Mesenchymal stem cell (in vitro differentiated cells and primary cell): ENCODE measurements around the gene MDFI.

Source experiments
- DNase-seq: peaks from one replicate; pipeline ENCODE4 v3.0.0-alpha.2; 2013
- H2AFZ ChIP-seq: one replicate; pipeline ENCODE4 v1.6.1; 2013; ENCODE audit warnings: low read depth, mild to moderate bottlenecking, control low read depth, inconsistent platforms, low read length, moderate library complexity
- H2AK5ac ChIP-seq: 2 replicates; pipeline ENCODE4 v1.6.1; 2013; ENCODE audit warnings: low read length, moderate library complexity, mild to moderate bottlenecking, inconsistent platforms; ENCODE audit not compliant: severe bottlenecking
- H2BK120ac ChIP-seq: one replicate; pipeline ENCODE4 v1.6.1; 2013; ENCODE audit warnings: low read depth, mild to moderate bottlenecking, inconsistent platforms, low read length, moderate library complexity
- H2BK12ac ChIP-seq, 2 experiments: one replicate each; pipeline ENCODE4 v1.6.1; 2013; ENCODE audit warnings: inconsistent platforms in 2 of 2, low read length in 2 of 2, mild to moderate bottlenecking in 2 of 2, moderate library complexity in 2 of 2, control low read depth in 1 of 2
- H2BK15ac ChIP-seq: one replicate; pipeline ENCODE4 v1.6.1; 2013; ENCODE audit warnings: mild to moderate bottlenecking, low read depth, inconsistent platforms; ENCODE audit not compliant: poor library complexity, severe bottlenecking
- H2BK5ac ChIP-seq: 2 replicates; pipeline ENCODE4 v1.6.1; 2013; ENCODE audit warnings: low read depth, mild to moderate bottlenecking, low read length, control low read depth, inconsistent platforms; ENCODE audit not compliant: poor library complexity, severe bottlenecking
- H3K14ac ChIP-seq, 2 experiments: one replicate each; pipeline ENCODE4 v1.6.1; 2013; ENCODE audit warnings: inconsistent platforms in 2 of 2, low read length in 2 of 2, control low read depth in 1 of 2, mild to moderate bottlenecking in 1 of 2, moderate library complexity in 1 of 2
- H3K18ac ChIP-seq, 2 experiments: one replicate each; pipeline ENCODE4 v1.6.1; 2013; ENCODE audit warnings: inconsistent platforms in 2 of 2, low read length in 2 of 2, control low read depth in 1 of 2, low read depth in 1 of 2, mild to moderate bottlenecking in 1 of 2
- H3K23ac ChIP-seq, 2 experiments: one replicate each; pipeline ENCODE4 v1.6.1; 2013; ENCODE audit warnings: inconsistent platforms in 2 of 2, low read length in 2 of 2, mild to moderate bottlenecking in 2 of 2, moderate library complexity in 2 of 2, control low read depth in 1 of 2
- H3K27ac ChIP-seq: 2 replicates; pipeline ENCODE4 v1.5.1; 2013; ENCODE audit warnings: mild to moderate bottlenecking, moderate library complexity, low read length, control low read depth, inconsistent platforms; ENCODE audit not compliant: poor library complexity, severe bottlenecking
- H3K27me3 ChIP-seq, 2 experiments: 2 replicates each; pipeline versions ENCODE4 v1.6.1 to v1.7.0; 2013; ENCODE audit warnings: low read length in 2 of 2, mild to moderate bottlenecking in 2 of 2, moderate library complexity in 2 of 2, control low read depth in 1 of 2, inconsistent platforms in 1 of 2; ENCODE audit not compliant: control insufficient read depth in 1 of 2, insufficient read depth in 1 of 2
- H3K36me3 ChIP-seq, 2 experiments: 2 replicates each; pipeline versions ENCODE4 v1.6.1 to v1.7.0; 2013; ENCODE audit warnings: low read length in 2 of 2, control low read depth in 1 of 2, inconsistent platforms in 1 of 2, low read depth in 1 of 2, mild to moderate bottlenecking in 1 of 2; ENCODE audit not compliant: insufficient read depth in 2 of 2, control insufficient read depth in 1 of 2
- H3K4ac ChIP-seq, 2 experiments: one replicate each; pipeline ENCODE4 v1.6.1; 2013; ENCODE audit warnings: inconsistent platforms in 2 of 2, low read length in 2 of 2, mild to moderate bottlenecking in 2 of 2, moderate library complexity in 2 of 2, control low read depth in 1 of 2, low read depth in 1 of 2
- H3K4me1 ChIP-seq: 2 replicates; pipeline ENCODE4 v1.6.1; 2013; ENCODE audit warnings: low read depth, low read length, control low read depth; ENCODE audit not compliant: control insufficient read depth, insufficient read depth
- H3K4me2 ChIP-seq: 2 replicates; pipeline ENCODE4 v1.6.1; 2013; ENCODE audit warnings: low read length, mild to moderate bottlenecking, inconsistent platforms; ENCODE audit not compliant: poor library complexity, severe bottlenecking
- H3K4me3 ChIP-seq, 2 experiments: 2 replicates each; pipeline versions ENCODE4 v1.5.1 to v1.7.0; 2013; ENCODE audit warnings: low read length in 2 of 2, mild to moderate bottlenecking in 2 of 2, control low read depth in 1 of 2, low read depth in 1 of 2; ENCODE audit not compliant: insufficient read depth in 1 of 2
- H3K79me1 ChIP-seq: replicated peaks from 2 replicates; pipeline ENCODE4 v1.6.1; 2013; ENCODE audit warnings: mild to moderate bottlenecking, control low read depth, low read length, inconsistent platforms; ENCODE audit not compliant: poor library complexity, severe bottlenecking
- H3K9ac ChIP-seq: 2 replicates; pipeline ENCODE4 v1.7.0; 2013; ENCODE audit warnings: mild to moderate bottlenecking, low read length, moderate library complexity
- H3K9me3 ChIP-seq: 2 replicates; pipeline ENCODE4 v1.7.0; 2013; ENCODE audit warnings: mild to moderate bottlenecking, low read length; ENCODE audit not compliant: control insufficient read depth
- H4K8ac ChIP-seq: one replicate; pipeline ENCODE4 v1.6.1; 2013; ENCODE audit warnings: inconsistent platforms, mild to moderate bottlenecking, low read length, moderate library complexity
- H4K91ac ChIP-seq: one replicate; pipeline ENCODE4 v1.6.1; 2013; ENCODE audit warnings: mild to moderate bottlenecking, low read length, inconsistent platforms
- WGBS: methylation state at CpG from one replicate; pipeline ENCODE4 v1.1.7; 2013; ENCODE audit warnings: mixed read lengths; 5-methylcytosine and 5-hydroxymethylcytosine counted together

The MDFI gene

GRCh38 chr6:41652866-41653652 is 14.8 kb downstream of the MDFI start:
- no peak overlapping the region for H3K23ac ChIP-seq
- no peak overlapping the region for H2AFZ ChIP-seq
- H3K27me3 ChIP-seq = peaks cover 0 to 77% of the 10 kb centered on the region in 2 experiments
- no peak overlapping the region for H2AK5ac ChIP-seq
- H3K4ac ChIP-seq = no peak overlapping the region
- no peak overlapping the region for H2BK120ac ChIP-seq
- no peak overlapping the region for H3K4me3 ChIP-seq
- peak overlapping the region in 1 of 2 experiments; percentile 56 for H3K14ac ChIP-seq
- H3K27ac ChIP-seq = no peak overlapping the region
- no peak overlapping the region for H3K4me2 ChIP-seq
- no peak overlapping the region for H3K18ac ChIP-seq
- WGBS = 81% methylated on average over 30 of the region's 32 CpGs
- no peak overlapping the region for H3K9ac ChIP-seq
- peak; percentile 15 for DNase-seq
- peaks cover 0 to 63% of the 10 kb centered on the region in 2 experiments for H3K36me3 ChIP-seq
- no peaks in the 10 kb centered on the region for H3K9me3 ChIP-seq
- H3K79me1 ChIP-seq = peaks cover 13% of the 10 kb centered on the region
- no peak overlapping the region for H4K91ac ChIP-seq
- H2BK5ac ChIP-seq = no peak overlapping the region
- H2BK15ac ChIP-seq = no peak overlapping the region
- no peak overlapping the region for H4K8ac ChIP-seq
- peaks cover 43% of the 10 kb centered on the region for H3K4me1 ChIP-seq
- peak overlapping the region in 1 of 2 experiments; percentile 19 for H2BK12ac ChIP-seq

DNA sequence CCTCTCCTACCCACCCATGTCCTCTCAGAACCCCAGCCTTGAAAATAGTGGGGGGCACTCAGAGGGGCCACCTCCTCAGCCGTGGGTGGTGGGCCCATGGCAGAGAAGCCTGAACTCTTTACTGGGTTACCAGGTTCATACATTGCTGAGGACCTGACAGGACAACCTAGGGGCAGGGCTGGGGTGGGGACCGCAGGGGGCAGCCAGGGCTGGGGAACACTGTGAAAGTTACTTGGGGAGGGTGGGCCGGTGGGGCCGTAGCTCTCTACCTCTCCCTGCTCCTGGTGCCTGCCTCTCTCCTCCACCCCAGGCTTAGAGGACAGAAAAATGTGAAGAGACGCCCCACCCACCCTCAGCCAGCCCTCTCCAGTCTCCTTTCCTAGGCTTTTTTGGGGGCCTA is 15.4 kb downstream of the MDFI start:
- Histone ChIP-seq H3K4ac (no peak overlapping the region), H3K18ac (no peak overlapping the region), H2AFZ (no peak overlapping the region), H2BK120ac (no peak overlapping the region), H3K27ac (no peak overlapping the region), H3K27me3 (peaks cover 0 to 77% of the 10 kb centered on the region in 2 experiments), H3K9ac (no peak overlapping the region), H2BK12ac (no peak overlapping the region), H3K36me3 (peaks cover 0 to 56% of the 10 kb centered on the region in 2 experiments), H3K14ac (no peak overlapping the region), H4K91ac (no peak overlapping the region), H2AK5ac (no peak overlapping the region), H3K4me3 (no peak overlapping the region), H3K79me1 (peaks cover 8% of the 10 kb centered on the region), H3K9me3 (no peaks in the 10 kb centered on the region), H3K23ac (no peak overlapping the region), H3K4me1 (peaks cover 39% of the 10 kb centered on the region), H2BK5ac (no peak overlapping the region), H3K4me2 (no peak overlapping the region), H4K8ac (no peak overlapping the region), H2BK15ac (no peak overlapping the region)
- no peak for DNase-seq
- WGBS = 90% methylated on average over 1 of the region's 5 CpGs

DNA sequence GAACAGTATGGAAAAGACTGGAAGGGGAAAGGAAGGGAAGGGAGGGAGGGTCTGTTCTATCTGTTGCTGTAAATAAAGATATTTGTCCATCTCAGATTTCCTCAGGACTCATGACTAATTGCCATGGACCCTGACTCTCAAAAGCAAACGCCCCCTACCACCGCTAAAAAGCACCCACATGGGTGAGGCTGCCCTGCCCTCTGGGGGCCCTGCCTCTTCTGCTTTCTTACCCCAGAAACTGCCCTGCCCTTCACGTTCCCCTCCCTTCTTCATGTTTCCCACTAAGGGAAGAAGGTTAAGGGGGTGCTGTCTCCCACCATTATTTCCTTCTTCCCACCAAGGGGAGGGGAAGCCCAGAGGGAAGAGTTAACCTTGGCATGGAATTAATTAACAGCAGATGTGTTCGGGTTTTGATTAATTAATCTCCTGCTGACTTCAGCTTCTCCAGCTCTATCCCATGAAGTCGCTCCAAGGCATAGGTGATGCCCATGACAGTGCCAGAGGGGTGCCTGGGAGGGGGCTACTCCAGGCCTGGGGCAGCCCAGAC is 16.0 kb downstream of the MDFI start:
- Histone ChIP-seq H2BK120ac (no peak overlapping the region), H3K27me3 (peaks cover 0 to 77% of the 10 kb centered on the region in 2 experiments), H3K23ac (no peak overlapping the region), H2BK15ac (no peak overlapping the region), H2BK12ac (no peak overlapping the region), H3K27ac (no peak overlapping the region), H3K79me1 (peaks cover 6% of the 10 kb centered on the region), H3K9ac (no peak overlapping the region), H2AFZ (no peak overlapping the region), H4K8ac (no peak overlapping the region), H3K4me1 (peaks cover 37% of the 10 kb centered on the region), H2BK5ac (no peak overlapping the region), H4K91ac (no peak overlapping the region), H3K14ac (no peak overlapping the region), H3K9me3 (no peaks in the 10 kb centered on the region), H3K36me3 (peaks cover 0 to 51% of the 10 kb centered on the region in 2 experiments), H3K4me2 (no peak overlapping the region), H3K18ac (no peak overlapping the region), H3K4ac (no peak overlapping the region), H2AK5ac (no peak overlapping the region), H3K4me3 (no peak overlapping the region)
- WGBS = 82% methylated on average over 5 of the region's 5 CpGs
- DNase-seq = no peak

DNA sequence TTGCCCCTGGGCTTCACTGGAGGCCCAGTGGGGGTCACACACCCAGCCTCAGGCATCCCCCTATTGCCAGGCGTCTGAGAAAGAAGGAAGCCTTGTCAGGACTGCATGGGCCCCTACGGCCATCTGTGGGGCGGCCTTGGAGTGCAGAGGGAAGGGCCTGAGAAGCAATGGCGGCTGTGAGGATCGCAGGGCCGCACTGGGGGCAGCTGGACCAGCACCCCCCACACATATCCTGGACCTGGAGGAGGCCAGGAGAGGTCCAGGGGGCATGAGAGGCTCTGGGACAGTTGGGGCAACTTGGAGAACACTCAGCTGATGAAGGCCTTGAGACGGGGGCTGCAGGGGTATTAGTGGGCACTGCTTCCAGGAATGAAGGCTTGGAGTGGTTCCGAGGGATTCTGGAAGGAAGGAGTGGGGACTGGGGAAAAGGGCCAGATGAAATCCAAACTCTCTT is 16.5 kb downstream of the MDFI start:
- Histone ChIP-seq H3K27ac (no peak overlapping the region), H3K4me1 (peaks cover 34% of the 10 kb centered on the region), H2AFZ (no peak overlapping the region), H3K27me3 (peaks cover 0 to 74% of the 10 kb centered on the region in 2 experiments), H3K9me3 (no peaks in the 10 kb centered on the region), H3K4ac (no peak overlapping the region), H2BK120ac (no peak overlapping the region), H2BK12ac (no peak overlapping the region), H3K4me3 (no peak overlapping the region), H2BK5ac (no peak overlapping the region), H4K91ac (no peak overlapping the region), H3K4me2 (no peak overlapping the region), H3K23ac (no peak overlapping the region), H4K8ac (no peak overlapping the region), H3K18ac (no peak overlapping the region), H3K9ac (no peak overlapping the region), H3K79me1 (peaks cover 4% of the 10 kb centered on the region), H2BK15ac (no peak overlapping the region), H2AK5ac (no peak overlapping the region), H3K36me3 (peaks cover 0 to 46% of the 10 kb centered on the region in 2 experiments), H3K14ac (no peak overlapping the region)
- 88% methylated on average over 5 of the region's 8 CpGs for WGBS
- DNase-seq = no peak
